Kidney (tissue), 14 donors: Measurements from ENCODE around the gene DSE. TPM values are rescaled to one million over a fixed set of nuclear protein-coding genes. Genes with fewer than 3 reads are reported as not detected.

Source experiments
- DNase-seq, 5 donors: peaks; one replicate each; pipeline ENCODE4 v3.0.0-alpha.2; 2013 to 2020
- FAIRE-seq: peaks from 2 replicates; lab custom pipeline; 2012; peaks lifted over from hg19 to GRCh38; lab: Jason Lieb, UNC
- H3K27ac ChIP-seq, 2 donors: one replicate each; pipeline ENCODE4 v1.7.0; 2013; ENCODE audit warnings: low read depth in 2 of 2, low read length in 2 of 2, inconsistent platforms in 1 of 2
- H3K27me3 ChIP-seq: one replicate; pipeline ENCODE4 v1.7.1; 2013; ENCODE audit warnings: low read length, inconsistent platforms; ENCODE audit not compliant: control insufficient read depth, insufficient read depth
- H3K36me3 ChIP-seq, 3 donors: one replicate each; pipeline versions ENCODE4 v1.7.0 to v1.7.1; 2013; ENCODE audit warnings: low read length in 3 of 3, control low read depth in 1 of 3, inconsistent platforms in 1 of 3; ENCODE audit not compliant: insufficient read depth in 3 of 3, control insufficient read depth in 2 of 3
- H3K4me1 ChIP-seq, 3 donors: one replicate each; pipeline versions ENCODE4 v1.7.0 to v1.7.1; 2013; ENCODE audit warnings: low read length in 3 of 3, inconsistent platforms in 1 of 3, low read depth in 1 of 3; ENCODE audit not compliant: control insufficient read depth in 2 of 3, insufficient read depth in 2 of 3
- H3K4me3 ChIP-seq, 3 donors: one replicate each; pipeline versions ENCODE4 v1.7.0 to v1.8.1; 2013; ENCODE audit warnings: low read length in 3 of 3, control low read depth in 1 of 3, inconsistent platforms in 1 of 3
- H3K9ac ChIP-seq, 3 donors: one replicate each; pipeline versions ENCODE4 v1.7.0 to v1.7.1; 2013; ENCODE audit warnings: low read length in 3 of 3, control low read depth in 1 of 3, inconsistent platforms in 1 of 3
- H3K9me3 ChIP-seq, 3 donors: one replicate each; pipeline versions ENCODE4 v1.7.0 to v1.7.1; 2013; ENCODE audit warnings: low read length in 3 of 3, control low read depth in 1 of 3, inconsistent platforms in 1 of 3; ENCODE audit not compliant: control insufficient read depth in 2 of 3, insufficient read depth in 1 of 3
- intact Hi-C: fragments of 100-400 bp; cut with DNase I; formaldehyde crosslinking; loops from one replicate; pipeline ENCODE4 v1.11.1; 2022
- polyA plus RNA-seq: library from polyadenylated mRNA; stranded (reverse); fragments of 350-450 nt; fragmentation: Illumina TruSeq; extraction: RNeasy Lipid Tissue Mini Kit (QIAGEN cat#74804); gene quantifications from one replicate; pipeline ENCODE4 v1.2.3, GENCODE V29; 2014; ENCODE audit warnings: low read depth, low replicate concordance; ENCODE audit not compliant: insufficient read depth
- total RNA-seq: library from RNA; stranded (reverse); fragmentation: NEBNext Ultra II Directional; extraction: Animal tissue kit (Norgen Biotek cat#: 25700); gene quantifications from one replicate; pipeline ENCODE4 v1.2.1, GENCODE V29; 2021
- TF ChIP-seq, protein P1 (sequence below): IDR thresholded peaks from 3 replicates; pipeline ENCODE4 v1.5.1; 2012; ENCODE audit warnings: mild to moderate bottlenecking, moderate library complexity, borderline replicate concordance; ENCODE audit not compliant: insufficient read depth; ENCODE audit errors: extremely low read depth
- donor health status: control.
- donor health status: control.
- donor health status: control.
- donor health status: control.
- donor health status: control.
- donor health status: DM: yes; HTN: yes; CAD: no.
- donor health status: Normal renal cell carcinoma (clear cell type).

DSE gene
- total and polyA plus RNA-seq, 2 donors from 2014 or later = 6.9 to 47.7 TPM

DNA sequence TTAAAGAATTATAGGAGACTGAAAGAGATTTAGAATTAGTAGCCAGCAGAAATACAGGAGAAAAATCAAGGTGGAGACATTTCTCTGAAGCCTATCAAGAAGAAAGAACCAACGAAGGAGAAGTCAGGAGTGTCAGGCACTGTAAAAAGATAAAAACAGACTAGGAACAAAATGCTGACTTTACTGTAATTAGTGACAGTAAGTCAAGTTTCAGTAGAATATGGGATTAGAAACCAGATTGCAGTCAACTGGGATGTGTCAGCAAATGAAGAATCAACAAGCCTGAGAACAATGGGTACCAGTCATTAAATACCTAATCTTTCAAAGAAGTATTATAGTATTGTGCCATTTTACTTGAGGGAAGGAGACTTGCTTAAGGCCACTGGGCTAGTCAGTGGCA, 112.0 kb downstream of the DSE start:
- H3K4me1 ChIP-seq = no peaks in the 10 kb centered on the region
- intact Hi-C loops = no loop called here

DNA sequence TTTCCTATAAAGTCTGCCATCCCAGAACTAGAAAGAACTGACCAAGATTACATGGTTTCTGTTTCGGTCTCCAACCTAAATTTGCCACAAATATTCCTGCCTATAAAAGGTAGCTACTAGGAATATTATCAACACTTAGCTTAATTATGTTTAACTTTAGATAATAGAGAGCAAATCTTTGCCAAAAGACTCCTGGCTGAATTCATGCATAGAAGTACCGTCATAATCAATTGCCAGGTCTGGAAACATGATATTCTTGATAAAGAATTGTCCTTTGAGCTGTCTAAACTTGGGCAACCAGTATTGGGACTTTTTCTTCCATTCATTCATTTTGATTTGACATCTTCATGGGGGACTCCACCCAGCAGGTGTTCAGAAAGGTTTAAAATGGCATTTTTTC, 112.9 kb downstream of the DSE start:
- no peak overlapping the region for H3K9ac ChIP-seq
- no peak for FAIRE-seq
- H3K4me3 ChIP-seq = no peak overlapping the region
- intact Hi-C loops = no loop called here
- H3K9me3 ChIP-seq = no peaks in the 10 kb centered on the region
- H3K27ac ChIP-seq = no peak overlapping the region
- TF ChIP-seq, protein P1, sequence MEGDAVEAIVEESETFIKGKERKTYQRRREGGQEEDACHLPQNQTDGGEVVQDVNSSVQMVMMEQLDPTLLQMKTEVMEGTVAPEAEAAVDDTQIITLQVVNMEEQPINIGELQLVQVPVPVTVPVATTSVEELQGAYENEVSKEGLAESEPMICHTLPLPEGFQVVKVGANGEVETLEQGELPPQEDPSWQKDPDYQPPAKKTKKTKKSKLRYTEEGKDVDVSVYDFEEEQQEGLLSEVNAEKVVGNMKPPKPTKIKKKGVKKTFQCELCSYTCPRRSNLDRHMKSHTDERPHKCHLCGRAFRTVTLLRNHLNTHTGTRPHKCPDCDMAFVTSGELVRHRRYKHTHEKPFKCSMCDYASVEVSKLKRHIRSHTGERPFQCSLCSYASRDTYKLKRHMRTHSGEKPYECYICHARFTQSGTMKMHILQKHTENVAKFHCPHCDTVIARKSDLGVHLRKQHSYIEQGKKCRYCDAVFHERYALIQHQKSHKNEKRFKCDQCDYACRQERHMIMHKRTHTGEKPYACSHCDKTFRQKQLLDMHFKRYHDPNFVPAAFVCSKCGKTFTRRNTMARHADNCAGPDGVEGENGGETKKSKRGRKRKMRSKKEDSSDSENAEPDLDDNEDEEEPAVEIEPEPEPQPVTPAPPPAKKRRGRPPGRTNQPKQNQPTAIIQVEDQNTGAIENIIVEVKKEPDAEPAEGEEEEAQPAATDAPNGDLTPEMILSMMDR = no peak
- H3K27me3 ChIP-seq = no peaks in the 10 kb centered on the region
- no peaks in the 10 kb centered on the region for H3K36me3 ChIP-seq
- DNase-seq = no peak
- no peaks in the 10 kb centered on the region for H3K4me1 ChIP-seq

More for the DNA sequence above, 112.0 kb downstream of the DSE start:
- Histone ChIP-seq H3K9ac (no peak overlapping the region), H3K36me3 (no peaks in the 10 kb centered on the region), H3K27me3 (no peaks in the 10 kb centered on the region), H3K9me3 (no peaks in the 10 kb centered on the region), H3K27ac (no peak overlapping the region), H3K4me3 (no peak overlapping the region)
- DNase-seq (no peak), FAIRE-seq (no peak)
- TF ChIP-seq, protein P1 = no peak

DNA sequence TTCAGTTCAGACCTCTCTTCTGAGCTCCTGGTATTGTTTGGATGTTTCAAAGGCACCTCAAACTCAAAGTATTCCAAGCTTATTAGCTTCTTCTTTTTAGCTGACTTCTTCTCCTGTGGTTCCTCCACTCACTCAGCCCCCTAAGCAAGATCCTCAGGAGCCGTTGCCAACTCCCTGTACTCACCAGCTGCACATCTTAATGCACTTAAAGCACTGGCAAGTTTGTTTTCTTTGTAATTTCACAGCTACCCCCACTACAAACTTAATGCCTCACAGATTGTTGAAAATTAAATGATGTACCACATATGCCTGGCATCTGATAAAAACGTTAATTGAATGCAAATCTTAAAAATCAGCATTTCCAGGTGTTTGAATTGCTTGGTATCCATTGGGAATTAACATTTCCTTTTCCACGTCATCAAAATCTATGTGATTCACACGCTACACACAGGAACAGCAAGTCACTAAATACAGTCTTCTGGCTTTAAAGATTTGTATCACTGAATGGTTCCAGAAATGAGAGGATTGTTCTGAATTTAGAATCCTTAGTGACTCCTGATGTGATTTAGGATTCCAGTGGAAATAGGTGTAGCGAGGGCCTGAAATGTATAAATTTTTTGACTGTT, 114.9 kb downstream of the DSE start:
- Histone ChIP-seq H3K4me1 (no peaks in the 10 kb centered on the region), H3K27ac (no peak overlapping the region), H3K9ac (no peak overlapping the region), H3K9me3 (no peaks in the 10 kb centered on the region), H3K36me3 (no peaks in the 10 kb centered on the region), H3K4me3 (no peak overlapping the region), H3K27me3 (no peaks in the 10 kb centered on the region)
- DNase-seq (peak in 1 of 5 donors; percentile 42), FAIRE-seq (no peak)
- TF ChIP-seq, protein P1 = no peak
- intact Hi-C loops = no loop called here
